Fibroblast of gingiva (primary cell): ENCODE data around the gene GULP1.
A peak's percentile ranks its signal among the peaks of the same experiment; 100 is the strongest.
"Not testable (repeated sequence)": the region's sequence is repeated elsewhere in the genome, so short reads cannot be mapped to it uniquely, and the experiment has no call there.

Experiments used
- DNase-seq: peaks from one replicate; pipeline ENCODE4 v3.0.0-alpha.2; 2011; ENCODE audit warnings: low read depth

The GULP1 gene

GRCh38 chr2:188291617-188292347 lies at the start of gene GULP1:
Gene GULP1 (plus strand): TSS chr2:188291874. CDS start chr2:188477703, 185,829 bp downstream.
- peak; percentile 73 for DNase-seq

GRCh38 chr2:188243381-188243780 lies 48.3 kb upstream of the GULP1 start:
- DNase-seq, result no peak

GRCh38 chr2:188244383-188244782 lies 47.3 kb upstream of the GULP1 start:
- DNase-seq, result no peak

- DNase-seq, result no peak
Observed at GRCh38 chr2:188245230-188245629, 46.4 kb upstream of the GULP1 start.

GRCh38 chr2:188248513-188248912 lies 43.2 kb upstream of the GULP1 start:
- no peak for DNase-seq

- no peak for DNase-seq
Observed at GRCh38 chr2:188251034-188251433, 40.6 kb upstream of the GULP1 start.

- no peak for DNase-seq
Observed at GRCh38 chr2:188256420-188256819, 35.3 kb upstream of the GULP1 start.

- DNase-seq, result no peak
Observed at GRCh38 chr2:188265315-188265714, 26.4 kb upstream of the GULP1 start.

GRCh38 chr2:188267776-188268175 lies 23.9 kb upstream of the GULP1 start:
- no peak for DNase-seq

- no peak for DNase-seq
Observed at GRCh38 chr2:188269004-188269403, 22.7 kb upstream of the GULP1 start.

GRCh38 chr2:188272121-188272520 lies 19.6 kb upstream of the GULP1 start:
- DNase-seq, result no peak

GRCh38 chr2:188274274-188274673 lies 17.4 kb upstream of the GULP1 start:
- DNase-seq, result no peak

GRCh38 chr2:188276255-188276654 lies 15.4 kb upstream of the GULP1 start:
- DNase-seq, result no peak

- no peak for DNase-seq
Observed at GRCh38 chr2:188277786-188278185, 13.9 kb upstream of the GULP1 start.

GRCh38 chr2:188278388-188279092 lies 13.1 kb upstream of the GULP1 start:
- DNase-seq, result no peak

- DNase-seq, result no peak
Observed at GRCh38 chr2:188279093-188279445, 12.6 kb upstream of the GULP1 start.

- no peak for DNase-seq
Observed at GRCh38 chr2:188280811-188281222, 10.9 kb upstream of the GULP1 start.

GRCh38 chr2:188282907-188283306 lies 8.8 kb upstream of the GULP1 start:
- no peak for DNase-seq

- DNase-seq, result not testable (repeated sequence)
Observed at GRCh38 chr2:188284251-188284650, 7.4 kb upstream of the GULP1 start.

- DNase-seq, result no peak
Observed at GRCh38 chr2:188285049-188285448, 6.6 kb upstream of the GULP1 start.

GRCh38 chr2:188285774-188286173 lies 5.9 kb upstream of the GULP1 start:
- DNase-seq, result no peak

- DNase-seq, result peak; percentile 11
Observed at GRCh38 chr2:188291142-188291616, 495 bp upstream of the GULP1 start.
